Neutrophil (primary cell): ENCODE data around the gene ZBTB16.

Source experiments
- H3K27ac ChIP-seq: fragments of 200-600 bp; sonication (generic); 2 replicates; pipeline ENCODE4 v1.5.1; 2016; ENCODE audit warnings: mild to moderate bottlenecking, moderate library complexity
- H3K27me3 ChIP-seq: fragments of 200-600 bp; sonication (generic); 2 replicates; pipeline ENCODE4 v1.6.0; 2016; ENCODE audit warnings: mild to moderate bottlenecking
- H3K36me3 ChIP-seq: fragments of 200-600 bp; sonication (generic); 2 replicates; pipeline ENCODE4 v1.5.1; 2017
- H3K4me1 ChIP-seq, 2 experiments: fragments of 200-600 bp in 1 of 2; sonication (generic) in 1 of 2; 1 replicate in 1 of 2; 2 replicates in 1 of 2; pipeline versions ENCODE4 v1.5.1 to v1.6.1; 2013 to 2016; ENCODE audit warnings: low read depth in 1 of 2, low read length in 1 of 2, mild to moderate bottlenecking in 1 of 2, moderate library complexity in 1 of 2; ENCODE audit not compliant: control insufficient read depth in 1 of 2, insufficient read depth in 1 of 2
- H3K4me3 ChIP-seq, 2 experiments: fragments of 200-600 bp in 1 of 2; sonication (generic) in 1 of 2; 1 replicate in 1 of 2; 2 replicates in 1 of 2; pipeline ENCODE4 v1.5.1; 2013 to 2016; ENCODE audit warnings: low read depth in 1 of 2, low read length in 1 of 2, mild to moderate bottlenecking in 1 of 2, moderate library complexity in 1 of 2
- H3K9me3 ChIP-seq: fragments of 200-600 bp; sonication (generic); 2 replicates; pipeline ENCODE4 v1.5.1; 2016
- CTCF ChIP-seq: fragments of 200-600 bp; sonication (generic); IDR thresholded peaks from 2 replicates; pipeline ENCODE4 v1.5.1; 2016; ENCODE audit warnings: antibody characterized with exemption

The ZBTB16 gene

GRCh38 chr11:114199051-114199450, 139.5 kb downstream of the ZBTB16 start:
- H3K4me3 ChIP-seq, result no peak overlapping the region
- no peak for TF ChIP-seq CTCF
- H3K36me3 ChIP-seq, result no peaks in the 10 kb centered on the region
- no peak overlapping the region for H3K27ac ChIP-seq
- no peaks in the 10 kb centered on the region for H3K4me1 ChIP-seq
- no peaks in the 10 kb centered on the region for H3K27me3 ChIP-seq
- H3K9me3 ChIP-seq, result no peaks in the 10 kb centered on the region

GRCh38 chr11:114200351-114201133, 141.0 kb downstream of the ZBTB16 start:
- Histone ChIP-seq H3K9me3 (no peaks in the 10 kb centered on the region), H3K4me1 (no peaks in the 10 kb centered on the region), H3K27me3 (no peaks in the 10 kb centered on the region), H3K36me3 (no peaks in the 10 kb centered on the region), H3K4me3 (no peak overlapping the region), H3K27ac (no peak overlapping the region)
- TF ChIP-seq CTCF, result no peak

- Histone ChIP-seq H3K27me3 (no peaks in the 10 kb centered on the region), H3K27ac (no peak overlapping the region), H3K9me3 (no peaks in the 10 kb centered on the region), H3K36me3 (no peaks in the 10 kb centered on the region), H3K4me1 (no peaks in the 10 kb centered on the region), H3K4me3 (no peak overlapping the region)
- TF ChIP-seq CTCF, result no peak
Observed at GRCh38 chr11:114201219-114201618, 141.7 kb downstream of the ZBTB16 start.

- no peaks in the 10 kb centered on the region for H3K27me3 ChIP-seq
- no peaks in the 10 kb centered on the region for H3K36me3 ChIP-seq
- no peak for TF ChIP-seq CTCF
- H3K4me3 ChIP-seq, result no peak overlapping the region
- no peaks in the 10 kb centered on the region for H3K9me3 ChIP-seq
- no peaks in the 10 kb centered on the region for H3K4me1 ChIP-seq
- H3K27ac ChIP-seq, result no peak overlapping the region
Observed at GRCh38 chr11:114202011-114202609, 142.6 kb downstream of the ZBTB16 start.

- Histone ChIP-seq H3K9me3 (no peaks in the 10 kb centered on the region), H3K4me1 (peaks cover 0 to 4% of the 10 kb centered on the region in 2 experiments), H3K4me3 (no peak overlapping the region), H3K27me3 (no peaks in the 10 kb centered on the region), H3K36me3 (no peaks in the 10 kb centered on the region), H3K27ac (no peak overlapping the region)
- no peak for TF ChIP-seq CTCF
Observed at GRCh38 chr11:114207096-114207495, 147.6 kb downstream of the ZBTB16 start.
